22Rv1 (cell line): ENCODE results near the gene CDH24.

Source experiments
- ZFX ChIP-seq: fragments of 450-650 bp; IDR thresholded peaks from 2 replicates; pipeline ENCODE4 v1.6.1; 2017; ENCODE audit warnings: antibody characterized with exemption, borderline replicate concordance
- TF ChIP-seq, protein P1 (sequence below): fragments of 450-650 bp; IDR thresholded peaks from 2 replicates; pipeline ENCODE4 v1.5.1; 2017; ENCODE audit warnings: mild to moderate bottlenecking

DNA sequence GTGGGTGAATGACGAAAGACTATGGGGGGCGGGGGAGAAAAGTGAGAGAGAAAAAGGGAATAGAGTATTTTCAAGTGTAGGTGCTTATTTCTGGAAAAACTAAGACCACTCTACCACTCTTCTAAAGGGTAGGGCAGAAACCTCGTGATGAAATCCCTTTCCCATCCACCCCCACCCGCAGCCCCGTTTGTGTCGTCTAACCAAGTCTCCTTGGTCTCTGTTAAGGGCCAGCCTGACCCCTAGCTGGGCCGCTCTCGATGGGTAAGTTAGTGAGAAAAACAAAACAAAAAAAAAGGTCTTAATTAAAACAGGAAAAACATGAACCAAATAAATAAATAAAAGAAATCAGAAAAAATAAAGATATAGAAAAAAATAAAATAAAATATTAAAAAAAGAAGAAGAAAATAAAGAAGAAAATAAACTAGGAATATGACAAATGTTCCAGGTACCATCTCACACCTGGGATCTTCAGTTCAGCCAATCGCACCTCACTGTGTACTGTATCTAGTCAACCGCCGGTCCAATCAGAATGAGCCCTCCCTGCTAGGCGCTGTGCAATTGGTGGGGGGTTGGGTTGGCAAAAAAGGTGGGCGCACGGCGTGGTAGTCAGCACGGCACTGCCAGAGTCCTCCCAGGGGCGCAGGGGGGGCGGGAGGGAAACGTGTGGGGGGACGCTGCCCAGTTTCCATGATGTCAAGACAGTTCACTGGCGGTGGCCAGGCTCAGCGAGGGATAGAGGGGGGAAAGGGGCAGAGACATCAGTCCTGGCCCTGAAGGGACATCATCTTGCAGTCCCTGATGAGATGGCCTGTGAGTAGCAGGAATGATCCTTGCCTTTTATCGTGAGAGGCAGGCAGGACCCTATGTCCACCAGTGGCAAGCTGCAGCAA, 9.8 kb upstream of the CDH24 start:
- TF ChIP-seq, protein P1, sequence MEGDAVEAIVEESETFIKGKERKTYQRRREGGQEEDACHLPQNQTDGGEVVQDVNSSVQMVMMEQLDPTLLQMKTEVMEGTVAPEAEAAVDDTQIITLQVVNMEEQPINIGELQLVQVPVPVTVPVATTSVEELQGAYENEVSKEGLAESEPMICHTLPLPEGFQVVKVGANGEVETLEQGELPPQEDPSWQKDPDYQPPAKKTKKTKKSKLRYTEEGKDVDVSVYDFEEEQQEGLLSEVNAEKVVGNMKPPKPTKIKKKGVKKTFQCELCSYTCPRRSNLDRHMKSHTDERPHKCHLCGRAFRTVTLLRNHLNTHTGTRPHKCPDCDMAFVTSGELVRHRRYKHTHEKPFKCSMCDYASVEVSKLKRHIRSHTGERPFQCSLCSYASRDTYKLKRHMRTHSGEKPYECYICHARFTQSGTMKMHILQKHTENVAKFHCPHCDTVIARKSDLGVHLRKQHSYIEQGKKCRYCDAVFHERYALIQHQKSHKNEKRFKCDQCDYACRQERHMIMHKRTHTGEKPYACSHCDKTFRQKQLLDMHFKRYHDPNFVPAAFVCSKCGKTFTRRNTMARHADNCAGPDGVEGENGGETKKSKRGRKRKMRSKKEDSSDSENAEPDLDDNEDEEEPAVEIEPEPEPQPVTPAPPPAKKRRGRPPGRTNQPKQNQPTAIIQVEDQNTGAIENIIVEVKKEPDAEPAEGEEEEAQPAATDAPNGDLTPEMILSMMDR: no peak
- TF ChIP-seq ZFX: no peak
